GM19043 (cell line): ENCODE results near the gene WFDC2.

Source experiments
- ATAC-seq: cut with Tn5 transposase; IDR thresholded peaks from one replicate; pipeline ENCODE4 v1.9.1; 2021; ENCODE audit warnings: low read depth; ENCODE audit not compliant: unreplicated experiment

The WFDC2 gene, protein sequence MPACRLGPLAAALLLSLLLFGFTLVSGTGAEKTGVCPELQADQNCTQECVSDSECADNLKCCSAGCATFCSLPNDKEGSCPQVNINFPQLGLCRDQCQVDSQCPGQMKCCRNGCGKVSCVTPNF

DNA sequence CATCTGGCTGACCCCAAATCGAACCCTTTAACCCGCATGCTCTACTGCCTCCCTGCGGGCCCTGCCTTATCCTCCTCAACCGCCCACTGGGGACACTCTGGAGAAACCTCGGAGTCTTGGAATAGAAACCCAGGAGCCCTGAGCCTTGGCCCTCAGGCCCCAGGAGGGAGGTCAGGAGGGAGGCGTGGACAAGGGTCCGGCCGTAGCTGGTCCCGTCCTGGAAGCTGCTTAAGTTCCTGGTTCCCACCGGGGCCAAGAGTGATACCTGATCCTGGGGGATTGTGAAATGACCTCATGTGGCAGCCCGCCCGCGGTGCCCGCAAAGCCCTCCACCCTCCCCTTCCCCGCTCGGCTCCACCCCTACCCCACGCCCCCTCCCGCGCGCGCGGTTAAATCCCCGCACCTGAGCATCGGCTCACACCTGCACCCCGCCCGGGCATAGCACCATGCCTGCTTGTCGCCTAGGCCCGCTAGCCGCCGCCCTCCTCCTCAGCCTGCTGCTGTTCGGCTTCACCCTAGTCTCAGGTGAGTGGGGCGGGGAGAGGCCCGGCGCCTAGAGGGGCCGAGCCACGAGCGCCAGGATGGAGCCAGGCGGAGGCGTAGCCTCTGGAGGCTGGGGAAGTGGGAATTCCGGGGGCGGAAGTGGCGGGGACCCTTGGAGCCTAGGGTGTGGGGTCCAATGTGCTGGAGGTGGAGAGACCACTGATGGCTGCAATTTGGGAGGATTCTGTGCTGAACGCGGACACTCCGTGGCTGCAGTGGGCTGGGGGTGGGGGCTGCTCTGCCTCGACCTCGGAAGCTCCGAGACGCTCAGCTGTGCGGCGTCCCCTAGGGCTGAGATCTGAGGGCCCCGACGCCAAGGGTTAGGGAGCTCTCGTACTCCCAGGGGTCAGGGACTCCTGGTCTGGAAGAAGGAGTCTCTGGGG, at the start of gene WFDC2:
WFDC2 (plus strand) TSS at position 418 of the 926 bp plus-strand sequence; CDS start at position 447, 29 bp downstream.
- no peak for ATAC-seq

DNA sequence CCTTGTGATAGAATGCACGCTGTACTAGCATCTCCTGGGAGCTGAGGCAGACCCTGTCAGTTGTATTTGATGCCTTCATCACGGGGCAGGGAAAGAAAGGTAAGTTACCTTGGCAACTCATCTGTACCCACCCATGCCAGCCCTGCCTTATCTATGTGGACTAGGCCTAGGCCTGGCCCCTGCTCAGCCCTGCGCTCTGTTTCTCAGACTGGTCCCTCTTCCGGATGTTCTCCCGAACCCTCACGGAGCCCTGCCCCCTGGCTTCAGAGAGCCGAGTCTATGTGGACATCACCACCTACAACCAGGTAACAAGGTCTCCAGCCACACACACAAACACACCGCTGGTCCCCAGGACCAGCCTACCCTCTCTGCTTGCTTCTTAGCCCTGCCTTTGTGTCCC, 49.4 kb upstream of the WFDC2 start:
- ATAC-seq, result no peak

DNA sequence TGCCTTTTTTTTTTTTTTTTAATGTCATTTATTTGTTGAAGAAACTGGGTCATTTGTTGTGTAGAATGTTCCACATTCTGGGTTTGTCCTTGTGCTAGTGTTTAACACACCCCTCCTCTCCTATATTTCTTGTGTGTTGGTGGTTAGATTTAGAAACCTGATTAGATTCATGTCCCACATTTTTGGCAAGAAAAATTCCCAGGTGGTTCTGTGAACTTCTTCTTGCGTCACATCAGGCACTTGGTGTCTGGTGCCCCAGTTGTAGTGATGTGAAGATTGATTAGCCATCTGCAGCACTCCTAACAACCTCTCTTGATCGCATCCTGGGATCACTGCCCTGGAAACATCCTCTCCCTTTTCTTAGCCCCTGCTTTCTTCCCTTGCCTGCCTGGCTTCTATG, 45.9 kb upstream of the WFDC2 start:
- ATAC-seq, result no peak

DNA sequence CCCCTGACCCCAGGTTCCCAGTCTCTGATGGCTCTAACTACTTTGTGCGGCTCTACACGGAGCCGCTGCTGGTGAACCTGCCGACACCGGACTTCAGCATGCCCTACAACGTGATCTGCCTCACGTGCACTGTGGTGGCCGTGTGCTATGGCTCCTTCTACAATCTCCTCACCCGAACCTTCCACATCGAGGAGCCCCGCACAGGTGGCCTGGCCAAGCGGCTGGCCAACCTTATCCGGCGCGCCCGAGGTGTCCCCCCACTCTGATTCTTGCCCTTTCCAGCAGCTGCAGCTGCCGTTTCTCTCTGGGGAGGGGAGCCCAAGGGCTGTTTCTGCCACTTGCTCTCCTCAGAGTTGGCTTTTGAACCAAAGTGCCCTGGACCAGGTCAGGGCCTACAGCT, 44.0 kb upstream of the WFDC2 start:
- no peak for ATAC-seq

DNA sequence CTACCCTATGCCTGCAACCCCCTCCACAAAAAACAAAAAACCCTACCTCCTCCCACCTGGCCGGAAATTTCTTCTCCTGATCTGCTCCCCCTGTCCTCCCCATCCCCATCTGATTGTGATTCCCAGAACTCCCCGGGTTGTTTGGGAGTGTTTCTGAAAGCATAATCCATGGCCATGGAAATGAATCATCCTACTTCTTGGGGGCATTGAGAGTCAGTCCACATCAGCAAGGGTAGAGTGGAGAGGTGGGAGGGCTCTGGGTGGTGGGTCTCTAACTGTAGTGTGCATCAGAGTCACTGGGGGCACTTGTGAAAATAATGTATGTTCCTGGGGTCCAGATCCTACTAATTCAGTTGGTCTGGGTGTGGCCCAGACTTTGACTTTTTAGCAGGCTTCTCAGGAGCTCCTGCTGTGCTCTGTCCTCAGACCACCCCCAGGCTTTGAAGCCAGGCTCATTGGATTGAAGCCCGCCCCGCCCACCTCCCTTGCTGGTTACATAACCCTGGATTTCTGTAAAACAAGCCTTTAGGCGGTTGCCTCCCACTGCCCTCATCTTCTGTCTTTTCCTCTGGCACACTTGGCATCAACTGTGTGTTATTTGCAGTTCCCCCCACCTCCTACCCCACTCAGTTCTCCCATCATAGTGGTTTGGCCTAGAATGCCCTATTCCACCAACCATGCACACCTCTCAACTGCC, 43.1 kb upstream of the WFDC2 start:
- ATAC-seq, result no peak

DNA sequence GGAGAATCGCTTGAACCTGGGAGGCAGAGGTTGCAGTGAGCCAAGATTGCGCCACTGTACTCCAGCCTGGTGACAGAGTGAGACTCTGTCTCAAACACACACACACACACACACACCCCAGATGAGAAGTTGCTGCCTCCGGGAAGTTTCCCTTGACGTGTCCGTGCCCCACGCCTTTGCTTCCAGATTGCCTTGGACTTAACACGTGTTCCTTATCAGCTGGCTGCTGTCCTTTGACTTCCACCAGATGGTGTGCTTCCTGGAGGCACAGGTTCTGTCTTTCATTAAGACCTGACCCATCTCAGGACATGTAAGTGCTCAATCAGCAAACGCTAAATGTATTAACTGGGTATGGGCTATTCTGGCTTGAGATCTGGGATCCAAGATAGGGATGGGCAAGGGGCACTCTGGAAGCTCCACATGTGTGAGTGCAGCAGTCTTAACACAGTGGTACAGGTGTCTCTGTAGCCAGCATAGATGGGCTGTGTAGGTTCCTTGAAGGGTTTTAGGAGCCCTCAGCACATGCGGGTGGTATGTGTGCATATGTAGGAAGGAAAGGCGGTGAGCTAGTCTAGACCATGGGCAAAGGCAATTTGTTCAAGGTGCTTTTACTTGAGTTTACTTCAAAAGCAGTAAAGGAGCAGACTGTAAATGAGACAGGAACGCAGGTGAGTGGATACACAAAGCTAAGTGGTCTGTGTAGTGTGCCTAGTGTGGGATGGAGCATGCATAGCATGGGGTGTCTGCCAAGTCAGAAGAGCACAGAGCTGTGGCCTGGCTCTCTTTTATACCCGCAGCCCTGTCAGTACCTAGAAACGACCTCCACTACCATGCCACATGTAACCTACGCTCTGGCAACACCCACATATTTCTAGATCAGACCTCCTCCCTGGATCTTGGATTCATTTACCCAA, 42.1 kb upstream of the WFDC2 start:
- ATAC-seq, result no peak

DNA sequence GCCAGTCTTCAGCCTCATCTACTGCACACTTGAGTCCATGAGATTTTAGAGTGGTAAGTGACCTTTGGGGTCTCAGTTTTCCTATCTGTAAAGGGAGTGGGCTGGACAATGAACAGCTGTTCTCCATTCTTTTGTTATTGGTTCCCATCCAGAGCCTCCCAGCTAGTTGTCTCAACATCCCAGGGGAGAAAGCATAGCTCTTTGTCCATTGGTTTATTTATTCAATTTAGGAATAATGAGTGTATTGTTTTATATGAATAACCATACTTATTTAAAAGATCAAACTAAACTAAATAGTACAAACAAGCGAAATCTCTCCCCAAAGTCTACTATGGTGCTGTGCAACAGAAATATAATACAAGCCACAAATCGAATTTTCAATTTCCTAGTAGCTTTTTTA, 39.9 kb upstream of the WFDC2 start:
- no peak for ATAC-seq

DNA sequence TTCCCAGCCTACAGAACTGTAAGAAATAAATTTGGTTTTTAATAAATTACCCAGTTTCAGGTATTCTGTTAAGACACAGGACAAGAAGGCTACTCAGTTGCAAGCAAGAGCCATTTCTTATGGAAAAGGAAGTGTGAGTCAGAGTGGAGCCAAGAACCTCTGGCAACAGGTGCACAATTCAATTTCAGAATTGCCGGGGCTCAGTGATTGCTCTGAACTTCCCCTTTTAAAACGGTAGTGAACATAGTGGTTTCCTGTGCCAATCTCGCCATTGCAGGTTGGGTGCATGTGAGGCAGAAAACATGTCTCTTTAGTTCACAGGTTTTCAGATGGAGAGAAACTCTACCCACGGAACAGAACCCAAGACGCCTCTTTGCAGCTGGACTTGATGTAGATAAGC, 37.3 kb upstream of the WFDC2 start:
- ATAC-seq, result peak; percentile 72

DNA sequence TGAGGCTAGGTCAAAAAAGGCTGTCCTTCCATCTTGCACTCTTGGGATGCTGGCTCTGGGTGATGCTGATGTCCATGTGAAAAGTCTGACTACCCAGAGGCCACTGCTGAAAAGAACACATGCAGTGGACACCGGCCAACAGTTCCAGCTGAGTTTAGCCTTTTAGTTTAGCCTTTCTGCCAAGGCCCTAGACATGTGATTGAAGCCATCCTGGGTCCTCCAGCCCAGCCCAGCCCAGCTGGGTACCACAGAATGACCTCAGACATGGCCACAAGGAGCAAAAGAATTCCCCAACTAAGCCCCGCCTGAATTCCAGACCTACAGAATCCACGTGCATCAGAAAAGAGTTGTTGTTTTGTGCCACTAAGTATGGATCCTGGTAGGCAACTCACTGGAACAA, 36.2 kb upstream of the WFDC2 start:
- no peak for ATAC-seq

DNA sequence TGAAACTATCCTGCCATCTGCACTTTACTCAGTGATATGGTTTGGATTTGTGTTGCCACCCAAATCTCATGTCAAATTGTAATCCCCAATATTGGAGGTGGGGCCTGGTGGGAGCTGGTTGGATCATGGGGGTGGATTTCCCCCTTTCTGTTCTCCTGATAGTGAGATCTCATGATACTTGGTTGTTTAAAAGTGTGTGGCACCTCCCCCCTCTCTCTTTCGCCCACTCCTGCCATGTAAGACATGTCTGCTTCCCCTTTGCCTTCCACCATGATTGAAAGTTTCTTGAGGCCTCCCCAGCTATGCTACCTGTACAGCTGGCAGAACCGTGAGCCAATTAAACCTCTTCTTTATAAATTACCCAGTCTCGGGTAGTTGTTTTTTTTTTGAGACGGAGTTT, 35.6 kb upstream of the WFDC2 start:
- no peak for ATAC-seq

DNA sequence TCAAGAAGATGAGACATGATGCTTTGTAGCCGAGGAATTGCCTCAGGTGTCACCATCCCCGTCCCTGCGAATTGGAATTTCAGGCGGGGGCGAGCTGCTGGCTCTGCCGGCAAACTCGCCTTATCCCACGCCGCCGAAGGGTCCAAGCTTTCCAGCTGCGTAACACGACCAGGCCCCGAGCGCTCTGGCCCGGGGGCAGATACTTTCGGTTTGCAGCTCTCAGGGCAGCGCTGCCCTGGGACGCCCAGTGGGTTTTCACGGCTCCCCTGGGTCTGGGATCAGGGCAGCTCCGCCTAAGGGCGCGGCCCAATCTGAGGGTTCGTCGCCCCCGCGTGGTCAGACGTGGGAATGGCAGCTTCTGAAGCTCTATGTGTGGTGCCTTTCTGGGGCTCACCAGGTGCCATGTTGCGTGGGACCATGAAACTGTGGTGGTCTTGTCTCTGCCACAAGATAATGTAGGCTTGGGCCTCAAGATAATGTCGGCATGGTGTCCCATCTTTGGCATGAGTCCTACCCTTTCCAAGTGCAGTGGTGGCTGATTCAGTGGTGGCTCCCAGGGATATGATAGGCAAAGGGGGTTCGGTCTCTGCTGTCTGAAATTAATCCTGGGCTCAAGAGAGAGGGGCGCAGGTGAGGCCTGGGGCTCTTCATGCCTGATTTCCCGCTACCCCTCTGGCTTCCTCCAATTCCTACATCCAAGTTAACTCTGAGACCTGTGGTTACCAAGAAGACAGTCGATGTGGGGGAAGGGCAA, 32.6 kb upstream of the WFDC2 start:
- ATAC-seq, result peak; percentile 78

DNA sequence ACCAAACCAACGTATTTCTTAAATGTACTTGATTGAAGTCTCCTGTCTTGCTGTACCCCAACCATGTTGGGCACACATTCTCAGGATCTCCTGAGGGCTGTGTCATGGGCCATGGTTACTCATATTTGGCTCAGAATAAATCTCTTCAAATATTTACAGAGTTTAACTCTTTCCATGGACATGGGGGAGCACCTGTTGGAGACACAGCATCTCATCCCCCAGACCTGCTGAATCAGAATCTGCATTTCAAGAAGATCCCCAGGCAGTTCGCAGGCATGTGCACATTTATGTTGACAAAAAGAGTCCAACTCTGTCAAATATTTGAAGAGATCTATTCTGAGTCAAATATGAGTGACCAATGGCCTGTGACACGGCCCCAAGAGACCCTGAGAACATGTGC, 29.1 kb upstream of the WFDC2 start:
- ATAC-seq, result no peak

DNA sequence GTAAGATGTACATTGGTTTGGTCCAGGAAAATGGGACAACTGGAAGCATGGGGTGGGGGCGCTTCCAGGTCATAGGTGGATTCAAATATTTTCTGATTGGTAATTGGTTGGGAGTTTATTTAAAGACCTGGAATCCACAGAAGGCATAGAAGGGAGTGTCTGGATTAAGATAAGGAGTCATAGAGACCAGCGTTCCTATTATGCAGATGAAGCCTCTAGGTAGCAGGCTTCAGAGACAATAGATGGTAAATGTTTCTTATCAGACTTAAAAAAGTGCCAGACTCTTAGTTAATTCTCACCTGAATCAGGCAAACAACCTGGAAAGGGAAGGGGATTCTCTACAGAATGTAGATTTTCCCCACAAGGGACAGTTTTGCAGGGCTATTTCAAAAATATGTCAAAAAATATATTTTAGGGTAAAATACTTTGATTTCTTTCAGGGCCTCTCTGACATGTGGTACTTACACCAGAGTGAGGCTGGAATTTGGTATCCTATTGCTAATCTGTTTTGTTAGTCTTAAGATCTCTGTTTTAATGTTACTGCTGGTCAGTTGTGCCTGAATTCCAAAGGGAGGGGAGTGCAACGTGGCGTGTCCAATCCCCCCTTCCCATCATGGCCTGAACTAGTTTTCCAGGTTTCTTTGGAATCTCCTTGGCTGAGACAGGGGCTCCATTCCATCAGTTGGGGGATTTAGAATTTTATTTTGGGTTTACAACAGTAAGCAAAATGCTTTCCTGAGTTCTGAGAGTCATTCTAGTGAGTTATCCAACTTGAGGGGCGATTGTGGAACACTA, 28.5 kb upstream of the WFDC2 start:
- ATAC-seq, result no peak

DNA sequence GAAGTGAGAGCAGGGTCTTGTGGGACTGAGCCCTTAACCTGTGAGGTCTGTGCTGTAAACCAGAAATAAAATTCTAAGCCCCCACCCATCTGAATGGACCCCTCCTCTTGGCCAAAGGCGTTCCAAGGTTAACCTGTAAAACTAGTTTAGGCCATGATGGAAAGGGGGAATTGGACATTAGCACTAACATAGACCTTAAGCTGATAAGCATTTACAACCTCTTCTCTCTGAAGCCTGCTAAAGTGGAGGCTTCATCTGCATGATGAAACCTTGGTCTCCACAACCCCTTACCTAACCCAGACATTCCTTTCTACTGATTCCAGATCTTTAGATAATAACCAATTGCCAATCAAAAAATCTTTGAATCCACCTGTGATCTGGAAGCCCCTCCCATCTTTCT, 27.8 kb upstream of the WFDC2 start:
- no peak for ATAC-seq

DNA sequence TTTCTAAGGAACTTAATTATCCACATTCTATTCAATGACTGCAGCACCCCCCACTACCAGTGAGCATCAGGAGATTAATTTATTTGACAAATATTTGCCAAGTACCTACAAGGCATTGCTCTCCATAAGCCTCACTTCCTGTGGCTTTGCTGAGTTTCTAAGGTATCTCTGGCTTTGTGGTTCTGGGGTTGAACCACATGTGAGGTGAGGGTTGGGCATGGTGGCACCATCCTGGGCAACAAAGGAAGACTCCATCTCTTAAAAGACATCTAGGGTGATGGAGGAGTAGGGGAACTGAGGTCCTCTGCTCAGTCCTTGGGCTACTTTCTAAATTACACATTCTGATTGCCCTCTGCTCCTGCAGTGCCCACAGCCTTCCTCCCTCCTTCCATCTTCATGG, 25.5 kb upstream of the WFDC2 start:
- no peak for ATAC-seq

DNA sequence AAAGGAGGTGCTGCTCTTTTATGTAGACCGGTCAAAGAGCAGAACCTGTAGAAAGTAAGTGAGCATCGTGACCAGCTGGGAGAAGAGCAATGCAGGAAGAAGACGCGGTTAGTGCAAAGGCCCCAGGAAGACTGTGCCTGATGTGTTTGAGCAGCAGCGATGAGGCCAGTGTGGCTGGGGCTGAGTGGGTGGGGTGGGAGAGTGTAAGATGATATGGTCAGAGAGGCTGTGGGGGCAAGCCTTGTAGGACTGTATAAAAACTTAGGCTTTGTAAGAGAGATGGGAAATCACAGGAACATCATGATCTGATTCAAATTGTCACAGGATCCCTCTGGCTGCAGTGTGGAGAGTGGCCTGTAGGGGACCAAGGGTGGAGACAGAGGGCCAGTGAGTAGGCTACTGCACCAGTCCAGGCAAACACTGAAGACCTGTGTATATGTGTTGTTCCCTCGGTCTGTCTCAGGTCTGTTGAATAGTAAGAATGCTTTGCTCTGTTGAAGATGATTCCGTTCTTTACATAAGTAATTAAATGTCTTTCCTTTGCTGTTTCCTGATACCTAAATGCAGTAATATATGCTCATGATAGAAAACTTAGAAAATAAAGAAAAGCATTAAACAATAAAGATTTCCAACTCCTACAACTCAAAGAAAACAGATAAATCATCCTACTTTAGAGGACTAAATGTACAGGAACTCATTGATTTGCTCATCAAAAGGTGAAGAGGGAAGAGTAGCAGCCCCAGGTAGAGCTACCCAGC, 23.6 kb upstream of the WFDC2 start:
- no peak for ATAC-seq

DNA sequence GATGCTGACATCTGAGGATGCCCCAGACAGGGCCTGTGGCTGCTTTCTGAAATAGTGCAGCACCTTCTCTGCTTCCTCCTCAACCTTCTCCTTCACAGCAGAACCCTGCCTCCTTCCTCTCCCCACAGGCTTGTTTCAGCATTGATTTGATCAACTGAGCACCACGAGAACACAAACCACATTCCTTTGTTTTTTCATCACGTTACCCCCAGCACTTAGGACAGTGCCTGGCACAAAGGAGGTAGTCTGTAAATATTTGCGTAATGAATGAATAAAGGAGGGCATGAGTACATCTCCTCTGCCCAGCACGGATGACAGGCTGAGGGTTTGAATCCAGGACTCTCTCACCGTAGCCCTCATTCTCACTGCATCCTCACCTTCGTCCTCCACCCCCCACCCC, 21.3 kb upstream of the WFDC2 start:
- no peak for ATAC-seq

DNA sequence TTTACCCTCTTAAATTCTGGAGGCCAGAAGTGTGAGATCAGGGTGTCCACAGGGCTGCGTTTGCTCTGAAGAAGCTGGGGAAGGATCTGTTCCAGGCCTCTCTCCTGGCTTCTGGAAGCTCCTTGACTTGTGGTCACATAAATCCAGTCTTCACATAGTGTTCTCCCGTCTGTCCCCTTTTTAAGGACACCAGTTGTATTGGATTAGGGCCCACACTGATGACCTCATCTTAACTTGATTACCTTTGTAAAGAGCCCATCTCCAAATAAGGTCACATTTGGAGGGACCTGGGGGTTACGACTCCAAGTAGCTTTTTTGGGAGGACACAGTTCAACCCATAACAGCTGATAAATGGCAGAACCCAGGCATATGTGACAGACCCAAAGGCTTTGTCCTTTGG, 20.0 kb upstream of the WFDC2 start:
- no peak for ATAC-seq
